Keratinocyte (primary cell): ENCODE measurements around the gene SPRYD3. TPM values are rescaled to one million over a fixed set of nuclear protein-coding genes. Genes with fewer than 3 reads are reported as not detected.

ENCODE experiments used
- DNase-seq: peaks from one replicate; pipeline ENCODE4 v3.0.0-alpha.2; 2011; ENCODE audit warnings: low read depth, missing footprints, low spot score
- FAIRE-seq: peaks from 2 replicates; lab custom pipeline; 2011; peaks lifted over from hg19 to GRCh38; lab: Jason Lieb, UNC
- H2AFZ ChIP-seq: 2 replicates; pipeline ENCODE4 v1.6.0; 2012; ENCODE audit warnings: low read length, control low read depth, inconsistent platforms; ENCODE audit not compliant: control insufficient read depth
- H3K27ac ChIP-seq: 2 replicates; pipeline ENCODE4 v1.5.1; 2011; ENCODE audit warnings: low read length; ENCODE audit not compliant: control insufficient read depth, insufficient read depth
- H3K27me3 ChIP-seq: 3 replicates; pipeline ENCODE4 v1.6.0; 2011; ENCODE audit warnings: low read length; ENCODE audit not compliant: control insufficient read depth, insufficient read depth; ENCODE audit errors: extremely low read depth
- H3K36me3 ChIP-seq, 2 experiments: 2 replicates in 1 of 2; 3 replicates in 1 of 2; pipeline ENCODE4 v1.5.1; 2011; ENCODE audit warnings: low read length in 2 of 2, mild to moderate bottlenecking in 1 of 2; ENCODE audit not compliant: control insufficient read depth in 2 of 2, insufficient read depth in 2 of 2; ENCODE audit errors: extremely low read depth in 1 of 2
- H3K4me1 ChIP-seq: 3 replicates; pipeline ENCODE4 v1.5.1; 2011; ENCODE audit warnings: low read length; ENCODE audit not compliant: control insufficient read depth, insufficient read depth; ENCODE audit errors: extremely low read depth
- H3K4me2 ChIP-seq: 3 replicates; pipeline ENCODE4 v1.6.0; 2011; ENCODE audit warnings: low read depth, low read length; ENCODE audit not compliant: control insufficient read depth, insufficient read depth; ENCODE audit errors: extremely low read depth
- H3K4me3 ChIP-seq, 3 experiments: fragments of 200-600 bp in 1 of 3; sonication (generic) in 1 of 3; 2 replicates in 2 of 3; 3 replicates in 1 of 3; pipeline ENCODE4 v1.5.1; 2011 to 2016; ENCODE audit warnings: low read length in 3 of 3, mild to moderate bottlenecking in 3 of 3, control low read depth in 2 of 3, inconsistent platforms in 1 of 3, low read depth in 1 of 3, mixed read lengths in 1 of 3, mixed run types in 1 of 3, moderate library complexity in 1 of 3; ENCODE audit not compliant: control insufficient read depth in 2 of 3, insufficient read depth in 2 of 3; ENCODE audit errors: extremely low read depth in 1 of 3
- H3K79me2 ChIP-seq: 2 replicates; pipeline ENCODE4 v1.6.0; 2012; ENCODE audit warnings: low read length; ENCODE audit not compliant: control insufficient read depth, insufficient read depth
- H3K9ac ChIP-seq: 3 replicates; pipeline ENCODE4 v1.6.0; 2011; ENCODE audit warnings: low read length; ENCODE audit not compliant: control insufficient read depth, insufficient read depth; ENCODE audit errors: extremely low read depth
- H3K9me1 ChIP-seq: 3 replicates; pipeline ENCODE4 v1.6.0; 2011; ENCODE audit warnings: low read length; ENCODE audit not compliant: control insufficient read depth, insufficient read depth; ENCODE audit errors: extremely low read depth
- H3K9me3 ChIP-seq: 2 replicates; pipeline ENCODE4 v1.5.1; 2012; ENCODE audit warnings: low read depth, low read length; ENCODE audit not compliant: control insufficient read depth
- H4K20me1 ChIP-seq: 3 replicates; pipeline ENCODE4 v1.6.0; 2011; ENCODE audit warnings: low read length; ENCODE audit not compliant: control insufficient read depth, insufficient read depth; ENCODE audit errors: extremely low read depth
- CTCF ChIP-seq, 3 experiments: IDR thresholded peaks in 1 of 3; conservative IDR thresholded peaks in 1 of 3; optimal IDR thresholded peaks in 1 of 3; 2 replicates in 2 of 3; 3 replicates in 1 of 3; pipeline versions ENCODE3 to v1.5.1; 2011; ENCODE audit warnings: low read length in 3 of 3, mild to moderate bottlenecking in 3 of 3, moderate library complexity in 2 of 3, control low read depth in 1 of 3, inconsistent platforms in 1 of 3; ENCODE audit not compliant: insufficient read depth in 2 of 3; ENCODE audit errors: extremely low read depth in 1 of 3
- EZH2 ChIP-seq: IDR thresholded peaks from one replicate; pipeline ENCODE4 v1.6.1; 2012; ENCODE audit warnings: inconsistent platforms, mild to moderate bottlenecking, low read length, moderate library complexity
- dilution Hi-C: fragments of 300-500 bp; cut with MboI; formaldehyde crosslinking; loops from one replicate; pipeline ENCODE4 v1.7.0; 2020; ENCODE audit warnings: low sequenced_read_pairs; ENCODE audit not compliant: extremely low pct_ligation_motif_present
- polyA plus RNA-seq, 5 experiments: library from polyadenylated mRNA; depleted of rRNA in 3 of 5; stranded (reverse) in 3 of 5; stranded (forward) in 1 of 5; unstranded in 1 of 5; fragments of >200 nt; gene quantifications; 1 replicate in 1 of 5; 2 replicates in 3 of 5; 3 replicates in 1 of 5; pipeline versions ENCODE4 v1.2.1 to v1.2.3, GENCODE V29; 2011 to 2012; ENCODE audit warnings: missing spikeins in 2 of 5, low read depth in 1 of 5, low replicate concordance in 1 of 5

The SPRYD3 gene
- polyA plus RNA-seq, 1 donor (not counting 4 experiments of a cell fraction or from before 2014, with no cell fraction given), result 27.5 TPM

- no peaks in the 10 kb centered on the region for H3K27me3 ChIP-seq
- FAIRE-seq (no peak), DNase-seq (no peak)
- H3K9ac ChIP-seq, result no peak overlapping the region
- H3K36me3 ChIP-seq, result no peaks in the 10 kb centered on the region
- no peaks in the 10 kb centered on the region for H3K9me3 ChIP-seq
- dilution Hi-C loops, result no loop called here
- no peak overlapping the region for H2AFZ ChIP-seq
- H4K20me1 ChIP-seq, result no peaks in the 10 kb centered on the region
- no peak overlapping the region for H3K4me3 ChIP-seq
- H3K79me2 ChIP-seq, result no peaks in the 10 kb centered on the region
- peaks cover 2% of the 10 kb centered on the region for H3K9me1 ChIP-seq
- no peak overlapping the region for H3K4me2 ChIP-seq
- no peak for TF ChIP-seq EZH2
- TF ChIP-seq CTCF (optimal IDR thresholded peaks at IDR 0.05 in 1 of 3, IDR thresholded peaks at IDR 0.05 in 1 of 3, conservative IDR thresholded peaks at IDR 0.05 in 1 of 3; ENCODE audit: extremely low read depth in 1 of 3, insufficient read depth in 2 of 3, low read length in 3 of 3), result no peak
- H3K4me1 ChIP-seq, result peaks cover 6% of the 10 kb centered on the region
- no peak overlapping the region for H3K27ac ChIP-seq
Measured at GRCh38 chr12:53118751-53119300, 39.6 kb upstream of the SPRYD3 start.

- no peaks in the 10 kb centered on the region for H3K4me1 ChIP-seq
- no peak for FAIRE-seq
- H3K79me2 ChIP-seq, result no peaks in the 10 kb centered on the region
- H3K9ac ChIP-seq, result no peak overlapping the region
- no peak overlapping the region for H3K4me3 ChIP-seq
- no peaks in the 10 kb centered on the region for H3K9me1 ChIP-seq
- dilution Hi-C loops, result no loop called here
- TF ChIP-seq EZH2, result no peak
- TF ChIP-seq CTCF (optimal IDR thresholded peaks at IDR 0.05 in 1 of 3, IDR thresholded peaks at IDR 0.05 in 1 of 3, conservative IDR thresholded peaks at IDR 0.05 in 1 of 3; ENCODE audit: extremely low read depth in 1 of 3, insufficient read depth in 2 of 3, low read length in 3 of 3), result no peak
- no peak overlapping the region for H3K4me2 ChIP-seq
- H4K20me1 ChIP-seq, result no peaks in the 10 kb centered on the region
- no peaks in the 10 kb centered on the region for H3K36me3 ChIP-seq
- H3K9me3 ChIP-seq, result no peaks in the 10 kb centered on the region
- H2AFZ ChIP-seq, result no peak overlapping the region
- DNase-seq, result no peak
- H3K27ac ChIP-seq, result no peak overlapping the region
- no peaks in the 10 kb centered on the region for H3K27me3 ChIP-seq
Measured at GRCh38 chr12:53115891-53116648, 36.9 kb upstream of the SPRYD3 start.
